Muscle layer of duodenum (tissue), 2 donors: Measurements from ENCODE around the gene RRP15.

Source experiments
- H3K27ac ChIP-seq: one replicate; pipeline ENCODE4 v1.7.0; 2013; ENCODE audit warnings: mild to moderate bottlenecking, low read length
- H3K27me3 ChIP-seq: one replicate; pipeline ENCODE4 v1.7.0; 2013; ENCODE audit warnings: low read depth, mild to moderate bottlenecking, control low read depth, low read length
- H3K36me3 ChIP-seq, 2 donors: one replicate each; pipeline ENCODE4 v1.7.0; 2013; ENCODE audit warnings: low read length in 2 of 2, control low read depth in 1 of 2, mild to moderate bottlenecking in 1 of 2; ENCODE audit not compliant: insufficient read depth in 2 of 2, control insufficient read depth in 1 of 2
- H3K4me1 ChIP-seq, 2 donors: one replicate each; pipeline ENCODE4 v1.7.0; 2013; ENCODE audit warnings: low read length in 2 of 2, mild to moderate bottlenecking in 2 of 2, control low read depth in 1 of 2, moderate library complexity in 1 of 2; ENCODE audit not compliant: insufficient read depth in 2 of 2, control insufficient read depth in 1 of 2
- H3K4me3 ChIP-seq, 2 donors: one replicate each; pipeline ENCODE4 v1.7.0; 2013; ENCODE audit warnings: low read length in 2 of 2, low read depth in 1 of 2, mild to moderate bottlenecking in 1 of 2
- H3K9me3 ChIP-seq, 2 donors: one replicate each; pipeline ENCODE4 v1.7.0; 2013; ENCODE audit warnings: low read length in 2 of 2, control low read depth in 1 of 2, mild to moderate bottlenecking in 1 of 2; ENCODE audit not compliant: control insufficient read depth in 1 of 2
- donor health status: healthy.

Gene RRP15, protein sequence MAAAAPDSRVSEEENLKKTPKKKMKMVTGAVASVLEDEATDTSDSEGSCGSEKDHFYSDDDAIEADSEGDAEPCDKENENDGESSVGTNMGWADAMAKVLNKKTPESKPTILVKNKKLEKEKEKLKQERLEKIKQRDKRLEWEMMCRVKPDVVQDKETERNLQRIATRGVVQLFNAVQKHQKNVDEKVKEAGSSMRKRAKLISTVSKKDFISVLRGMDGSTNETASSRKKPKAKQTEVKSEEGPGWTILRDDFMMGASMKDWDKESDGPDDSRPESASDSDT

GRCh38 chr1:218284917-218285635 lies at the start of gene RRP15:
Gene RRP15 (plus strand): TSS chr1:218285293. CDS start chr1:218285317, 24 bp downstream.
- Histone ChIP-seq H3K27ac (peak within 1 kb of the TSS; percentile 60), H3K4me1 (peaks cover 7 to 23% of the 10 kb centered on the region in 2 donors), H3K27me3 (no peaks in the 10 kb centered on the region), H3K4me3 (peak within 1 kb of the TSS; percentile 98 to 99), H3K9me3 (peaks cover 0 to 5% of the 10 kb centered on the region in 2 donors), H3K36me3 (no peaks in the 10 kb centered on the region)

- Histone ChIP-seq H3K9me3 (no peaks in the 10 kb centered on the region), H3K4me1 (no peaks in the 10 kb centered on the region), H3K36me3 (no peaks in the 10 kb centered on the region), H3K27ac (no peak overlapping the region), H3K27me3 (no peaks in the 10 kb centered on the region), H3K4me3 (no peak overlapping the region)
Measured at GRCh38 chr1:218242171-218242570, 42.9 kb upstream of the RRP15 start.

- Histone ChIP-seq H3K4me3 (no peak overlapping the region), H3K27me3 (no peaks in the 10 kb centered on the region), H3K4me1 (no peaks in the 10 kb centered on the region), H3K9me3 (no peaks in the 10 kb centered on the region), H3K36me3 (no peaks in the 10 kb centered on the region), H3K27ac (no peak overlapping the region)
Measured at GRCh38 chr1:218247339-218247738, 37.8 kb upstream of the RRP15 start.

GRCh38 chr1:218249338-218250140 lies 35.6 kb upstream of the RRP15 start:
- Histone ChIP-seq H3K27ac (no peak overlapping the region), H3K9me3 (no peaks in the 10 kb centered on the region), H3K27me3 (no peaks in the 10 kb centered on the region), H3K4me1 (no peaks in the 10 kb centered on the region), H3K4me3 (no peak overlapping the region), H3K36me3 (no peaks in the 10 kb centered on the region)

DNA sequence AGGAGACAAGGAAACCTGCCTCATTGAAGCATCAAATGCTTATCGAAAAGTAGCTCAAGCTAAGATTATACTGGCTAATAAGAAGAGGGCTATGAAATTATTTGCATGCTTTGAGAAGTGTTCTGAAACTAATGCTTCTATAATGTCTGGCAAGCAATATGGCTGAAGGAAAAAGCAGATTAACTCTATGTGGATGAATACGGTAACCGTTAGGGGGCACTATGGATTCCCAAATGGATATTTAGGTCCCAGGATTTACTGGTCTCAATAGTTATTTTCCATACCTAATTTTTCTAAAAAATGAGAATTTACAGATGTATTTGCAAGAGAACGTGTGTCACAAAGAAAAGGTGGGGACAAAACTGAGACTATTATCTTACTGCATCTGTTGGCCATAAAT lies 34.6 kb upstream of the RRP15 start:
- H3K4me1 ChIP-seq, result no peaks in the 10 kb centered on the region
- H3K9me3 ChIP-seq, result no peaks in the 10 kb centered on the region
- no peak overlapping the region for H3K27ac ChIP-seq
- no peaks in the 10 kb centered on the region for H3K27me3 ChIP-seq
- no peak overlapping the region for H3K4me3 ChIP-seq
- no peaks in the 10 kb centered on the region for H3K36me3 ChIP-seq

GRCh38 chr1:218254296-218254946 lies 30.7 kb upstream of the RRP15 start:
- Histone ChIP-seq H3K9me3 (peaks cover 0 to 6% of the 10 kb centered on the region in 2 donors), H3K36me3 (no peaks in the 10 kb centered on the region), H3K4me1 (no peaks in the 10 kb centered on the region), H3K4me3 (no peak overlapping the region), H3K27ac (no peak overlapping the region), H3K27me3 (no peaks in the 10 kb centered on the region)

DNA sequence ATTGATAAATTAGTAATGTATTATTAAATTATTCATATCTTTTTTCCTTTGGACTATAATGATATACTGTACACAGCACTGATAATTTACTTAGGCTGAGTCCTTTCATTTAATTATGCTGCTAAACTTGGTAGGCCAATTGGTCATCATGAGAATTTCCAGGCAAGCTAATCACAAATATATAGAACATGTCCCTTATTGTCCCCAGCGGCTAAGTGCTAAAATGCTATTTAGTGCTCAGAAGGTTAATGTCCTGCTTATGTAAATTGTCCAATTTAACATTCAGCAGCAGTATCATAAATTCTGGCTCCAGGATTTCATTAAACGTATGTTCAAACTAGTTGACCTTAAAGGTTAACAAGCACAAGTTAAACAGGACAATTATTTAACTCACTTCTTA lies 30.0 kb upstream of the RRP15 start:
- no peaks in the 10 kb centered on the region for H3K27me3 ChIP-seq
- H3K4me3 ChIP-seq, result no peak overlapping the region
- peaks cover 0 to 10% of the 10 kb centered on the region in 2 donors for H3K9me3 ChIP-seq
- H3K4me1 ChIP-seq, result no peaks in the 10 kb centered on the region
- no peak overlapping the region for H3K27ac ChIP-seq
- no peaks in the 10 kb centered on the region for H3K36me3 ChIP-seq

GRCh38 chr1:218257371-218257770 lies 27.7 kb upstream of the RRP15 start:
- no peaks in the 10 kb centered on the region for H3K4me1 ChIP-seq
- H3K27me3 ChIP-seq, result no peaks in the 10 kb centered on the region
- no peak overlapping the region for H3K27ac ChIP-seq
- no peak overlapping the region for H3K4me3 ChIP-seq
- H3K9me3 ChIP-seq, result peaks cover 0 to 10% of the 10 kb centered on the region in 2 donors
- H3K36me3 ChIP-seq, result no peaks in the 10 kb centered on the region

DNA sequence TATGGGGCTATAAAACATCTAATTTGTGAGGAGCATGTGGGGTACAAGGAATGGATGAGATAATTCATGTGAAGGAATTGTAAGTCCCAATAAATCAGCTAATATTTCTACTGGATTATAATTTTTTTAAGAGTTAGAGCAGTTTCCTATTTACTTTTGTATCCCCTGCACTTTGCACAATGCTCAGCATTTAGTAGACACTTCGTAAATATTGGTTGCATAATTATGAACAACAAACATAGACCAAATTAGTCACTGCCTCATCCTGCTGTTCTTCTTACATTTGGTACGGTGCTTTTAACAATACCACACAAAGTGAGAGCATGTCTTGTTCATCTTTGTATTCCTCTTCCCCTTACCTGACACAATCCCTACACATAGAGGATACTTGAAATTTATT lies 27.1 kb upstream of the RRP15 start:
- H3K27me3 ChIP-seq, result no peaks in the 10 kb centered on the region
- no peaks in the 10 kb centered on the region for H3K4me1 ChIP-seq
- H3K36me3 ChIP-seq, result no peaks in the 10 kb centered on the region
- no peak overlapping the region for H3K27ac ChIP-seq
- H3K4me3 ChIP-seq, result no peak overlapping the region
- H3K9me3 ChIP-seq, result peaks cover 0 to 10% of the 10 kb centered on the region in 2 donors

- Histone ChIP-seq H3K36me3 (no peaks in the 10 kb centered on the region), H3K27me3 (no peaks in the 10 kb centered on the region), H3K4me3 (no peak overlapping the region), H3K9me3 (peaks cover 0 to 10% of the 10 kb centered on the region in 2 donors), H3K4me1 (no peaks in the 10 kb centered on the region), H3K27ac (no peak overlapping the region)
Measured at GRCh38 chr1:218259339-218259738, 25.8 kb upstream of the RRP15 start.

DNA sequence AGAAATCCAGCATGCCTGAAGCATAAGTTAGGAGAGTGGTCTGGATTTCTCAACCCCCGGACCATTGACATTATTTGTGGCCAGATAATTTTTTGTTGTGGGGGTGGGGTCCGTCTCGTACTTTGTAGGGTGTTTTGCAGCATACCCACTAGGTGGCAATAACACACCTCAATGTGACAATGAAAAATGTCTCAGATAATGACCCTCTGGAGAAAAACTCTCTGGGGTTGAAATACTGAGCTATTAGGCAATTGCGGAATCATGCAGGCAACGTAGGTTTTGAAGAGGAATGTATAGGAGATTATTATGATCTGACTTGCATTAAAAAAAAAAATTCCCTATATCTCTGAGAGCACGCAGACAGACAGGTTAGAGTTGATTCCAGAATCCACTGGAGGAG lies 25.3 kb upstream of the RRP15 start:
- Histone ChIP-seq H3K9me3 (peaks cover 0 to 10% of the 10 kb centered on the region in 2 donors), H3K4me1 (no peaks in the 10 kb centered on the region), H3K4me3 (no peak overlapping the region), H3K36me3 (no peaks in the 10 kb centered on the region), H3K27ac (no peak overlapping the region), H3K27me3 (no peaks in the 10 kb centered on the region)
